Activated T-cell treated with anti-CD3 and anti-CD28 coated beads, Interleukin-2, amount 50 U/mL, for 4 hours (primary cell): ENCODE data around the gene GLP2R. TPM values are rescaled to one million over a fixed set of nuclear protein-coding genes. Genes with fewer than 3 reads are reported as not detected.

Experiments used
- ATAC-seq, 2 donors: fragments of 200-7000 bp; cut with Tn5 transposase; one replicate each; pipeline ENCODE4 v1.10.0; 2021
- DNase-seq: peaks from one replicate; pipeline ENCODE4 v3.0.0-alpha.2; 2020
- H3K27me3 Mint-ChIP-seq: one replicate; pipeline ENCODE4 v1.8.0; 2021; ENCODE audit warnings: low read depth, mixed read lengths
- H3K36me3 Mint-ChIP-seq: one replicate; pipeline ENCODE4 v1.8.0; 2022; ENCODE audit warnings: mixed read lengths; ENCODE audit not compliant: insufficient read depth
- H3K4me1 Mint-ChIP-seq: one replicate; pipeline ENCODE4 v1.8.0; 2021; ENCODE audit warnings: low read depth, mixed read lengths
- H3K4me3 Mint-ChIP-seq: one replicate; pipeline ENCODE4 v1.8.0; 2021; ENCODE audit warnings: mild to moderate bottlenecking, moderate library complexity, mixed read lengths
- H3K9me3 Mint-ChIP-seq: one replicate; pipeline ENCODE4 v1.8.0; 2021; ENCODE audit warnings: mixed read lengths
- total RNA-seq, 3 donors: library from RNA; stranded (reverse); gene quantifications; one replicate each; pipeline ENCODE4 v1.2.1, GENCODE V29; 2021

Gene GLP2R
- total RNA-seq, 3 donors from 2014 or later = not detected

GRCh38 chr17:9855036-9855435, 29.3 kb downstream of the GLP2R start:
- DNase-seq (no peak), ATAC-seq (no peak)
- H3K27me3 Mint-ChIP-seq = peaks cover 2% of the 10 kb centered on the region
- peaks cover 9% of the 10 kb centered on the region for H3K9me3 Mint-ChIP-seq
- no peak overlapping the region for H3K4me3 Mint-ChIP-seq
- H3K4me1 Mint-ChIP-seq = no peaks in the 10 kb centered on the region
- H3K36me3 Mint-ChIP-seq = no peaks in the 10 kb centered on the region

DNA sequence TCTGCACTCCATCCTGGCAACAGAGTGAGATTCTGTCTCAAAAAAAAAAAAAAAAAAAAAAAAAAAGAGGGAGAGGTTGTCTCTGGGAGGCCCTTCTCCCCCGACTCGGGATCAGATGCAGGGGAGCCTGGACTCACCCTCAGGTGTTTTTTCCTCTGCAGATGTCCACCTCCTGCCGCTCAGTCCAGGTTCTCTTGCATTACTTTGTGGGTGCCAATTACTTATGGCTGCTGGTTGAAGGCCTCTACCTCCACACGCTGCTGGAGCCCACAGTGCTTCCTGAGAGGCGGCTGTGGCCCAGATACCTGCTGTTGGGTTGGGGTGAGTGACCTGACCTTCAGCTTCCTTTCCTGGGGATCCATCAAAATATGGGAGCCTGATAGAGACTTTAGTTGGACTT, 34.1 kb downstream of the GLP2R start:
- Mint-ChIP-seq H3K4me3 (no peak overlapping the region), H3K9me3 (peaks cover 10% of the 10 kb centered on the region), H3K4me1 (no peaks in the 10 kb centered on the region), H3K36me3 (no peaks in the 10 kb centered on the region), H3K27me3 (no peaks in the 10 kb centered on the region)
- no peak for DNase-seq
- ATAC-seq = no peak

GRCh38 chr17:9860851-9861250, 35.1 kb downstream of the GLP2R start:
- Mint-ChIP-seq H3K27me3 (no peaks in the 10 kb centered on the region), H3K4me3 (no peak overlapping the region), H3K9me3 (peaks cover 10% of the 10 kb centered on the region), H3K4me1 (no peaks in the 10 kb centered on the region), H3K36me3 (no peaks in the 10 kb centered on the region)
- DNase-seq (no peak), ATAC-seq (no peak)

DNA sequence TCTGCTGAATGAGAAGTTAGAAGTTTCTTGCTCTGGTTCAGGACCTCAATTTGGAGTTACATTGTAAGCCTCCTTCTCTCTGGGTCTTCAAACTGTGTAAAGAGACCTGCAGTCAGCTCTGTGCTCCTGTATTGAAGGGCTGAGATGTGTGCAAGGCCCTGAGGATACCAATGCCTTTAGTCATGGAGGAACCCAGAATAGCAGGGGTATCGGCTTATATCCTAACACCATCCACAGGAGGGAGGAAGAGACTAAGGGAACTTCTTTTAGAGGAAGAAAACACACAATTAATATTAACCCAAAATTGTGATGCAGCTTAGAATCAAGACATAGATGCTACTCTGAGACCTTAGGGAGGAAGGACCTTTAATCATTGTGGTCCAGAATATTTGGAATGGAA, 36.5 kb downstream of the GLP2R start:
- ATAC-seq (no peak), DNase-seq (no peak)

DNA sequence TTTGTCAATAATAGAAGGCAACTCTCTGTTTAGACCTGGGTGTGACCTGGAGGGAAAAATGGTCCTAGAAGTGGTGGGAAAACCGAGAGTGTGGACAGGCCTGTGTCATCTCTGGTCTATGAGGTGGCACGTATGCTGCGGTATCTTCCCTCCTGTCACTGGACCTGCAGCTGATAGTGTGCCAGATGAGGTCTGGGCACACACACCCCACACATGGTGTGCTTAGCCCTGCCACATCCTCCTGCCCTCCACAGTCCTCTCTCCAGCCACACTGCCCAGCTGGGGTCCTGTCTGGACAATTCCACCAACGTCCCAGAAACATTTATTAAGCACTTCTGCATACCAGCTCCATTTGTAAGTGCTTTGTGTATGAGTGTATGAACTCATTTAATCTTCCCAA, 37.2 kb downstream of the GLP2R start:
- Mint-ChIP-seq H3K9me3 (peaks cover 7% of the 10 kb centered on the region), H3K36me3 (no peaks in the 10 kb centered on the region), H3K27me3 (no peaks in the 10 kb centered on the region), H3K4me1 (no peaks in the 10 kb centered on the region), H3K4me3 (no peak overlapping the region)
- DNase-seq (no peak), ATAC-seq (no peak)

More for the DNA sequence above, 36.5 kb downstream of the GLP2R start:
- no peak overlapping the region for H3K4me3 Mint-ChIP-seq
- H3K4me1 Mint-ChIP-seq = no peaks in the 10 kb centered on the region
- peaks cover 10% of the 10 kb centered on the region for H3K9me3 Mint-ChIP-seq
- H3K27me3 Mint-ChIP-seq = no peaks in the 10 kb centered on the region
- H3K36me3 Mint-ChIP-seq = no peaks in the 10 kb centered on the region

DNA sequence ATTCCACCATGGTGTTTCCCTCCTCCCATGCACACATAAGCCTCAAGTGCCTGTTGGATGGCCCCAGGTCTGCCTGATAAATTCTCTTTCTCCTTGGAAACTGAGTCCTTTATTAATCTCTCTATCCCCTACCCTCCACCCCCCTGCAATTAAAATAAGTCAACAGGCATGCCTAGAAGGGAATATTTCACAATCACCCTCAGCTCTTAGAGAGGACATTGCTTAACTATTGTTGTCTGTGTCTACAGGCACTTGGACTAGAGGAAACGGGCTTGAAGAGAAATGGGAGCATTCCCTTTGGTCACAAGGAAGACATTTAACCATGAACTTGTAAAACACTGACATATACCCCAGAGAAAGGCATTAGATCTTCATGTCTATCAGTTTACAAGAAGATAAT, 39.9 kb downstream of the GLP2R start:
- DNase-seq (no peak), ATAC-seq (no peak)
- Mint-ChIP-seq H3K4me3 (no peak overlapping the region), H3K9me3 (peaks cover 7% of the 10 kb centered on the region), H3K36me3 (no peaks in the 10 kb centered on the region), H3K27me3 (no peaks in the 10 kb centered on the region), H3K4me1 (no peaks in the 10 kb centered on the region)

- no peaks in the 10 kb centered on the region for H3K36me3 Mint-ChIP-seq
- DNase-seq (no peak), ATAC-seq (no peak)
- no peak overlapping the region for H3K4me3 Mint-ChIP-seq
- no peaks in the 10 kb centered on the region for H3K4me1 Mint-ChIP-seq
- H3K9me3 Mint-ChIP-seq = no peaks in the 10 kb centered on the region
- no peaks in the 10 kb centered on the region for H3K27me3 Mint-ChIP-seq
These were observed 42.8 kb downstream of the GLP2R start for GRCh38 chr17:9868552-9868951.

DNA sequence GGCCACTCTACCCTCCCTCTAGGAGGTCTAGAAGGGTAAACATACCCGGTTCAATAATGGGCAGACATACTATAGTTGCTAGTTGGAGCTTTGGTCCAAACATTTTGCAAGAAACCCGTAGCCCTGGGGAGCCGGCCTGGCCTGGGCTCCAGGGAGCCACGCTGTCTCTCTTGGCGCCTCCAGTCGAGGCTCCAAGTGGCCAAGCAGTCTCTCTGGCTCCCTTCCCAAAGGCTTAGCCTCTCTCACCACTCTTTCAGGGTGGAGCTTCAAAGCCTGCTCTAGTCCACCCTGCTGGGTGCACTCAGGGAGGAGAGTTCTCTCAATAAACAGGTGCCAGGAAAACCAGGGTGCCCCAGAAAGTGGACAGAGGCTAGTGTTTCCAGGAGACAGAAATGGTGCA, 47.1 kb downstream of the GLP2R start:
- H3K4me1 Mint-ChIP-seq = no peaks in the 10 kb centered on the region
- H3K9me3 Mint-ChIP-seq = no peaks in the 10 kb centered on the region
- no peak overlapping the region for H3K4me3 Mint-ChIP-seq
- no peaks in the 10 kb centered on the region for H3K36me3 Mint-ChIP-seq
- ATAC-seq (no peak), DNase-seq (no peak)
- no peaks in the 10 kb centered on the region for H3K27me3 Mint-ChIP-seq

DNA sequence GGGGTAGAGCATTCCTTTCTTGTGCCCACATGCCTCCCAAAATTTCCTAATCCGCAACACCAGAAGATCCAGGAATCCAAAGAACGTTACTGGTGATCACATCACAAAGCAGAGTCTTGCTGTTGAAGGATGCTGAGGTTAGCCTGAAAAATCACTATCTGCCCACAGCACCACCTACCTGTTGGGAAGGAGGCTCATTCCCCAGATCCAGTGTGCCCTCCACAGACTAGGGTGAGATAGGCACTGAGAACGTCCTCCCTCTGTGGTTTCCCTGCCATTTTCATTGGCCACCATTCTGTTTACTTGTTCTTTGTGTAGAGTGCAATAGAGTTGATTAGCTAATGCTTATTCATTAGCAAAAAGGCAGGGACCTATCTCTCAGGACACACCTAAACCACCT, 49.0 kb downstream of the GLP2R start:
- Mint-ChIP-seq H3K27me3 (no peaks in the 10 kb centered on the region), H3K4me1 (no peaks in the 10 kb centered on the region), H3K36me3 (no peaks in the 10 kb centered on the region), H3K4me3 (no peak overlapping the region), H3K9me3 (no peaks in the 10 kb centered on the region)
- no peak for ATAC-seq
- no peak for DNase-seq

DNA sequence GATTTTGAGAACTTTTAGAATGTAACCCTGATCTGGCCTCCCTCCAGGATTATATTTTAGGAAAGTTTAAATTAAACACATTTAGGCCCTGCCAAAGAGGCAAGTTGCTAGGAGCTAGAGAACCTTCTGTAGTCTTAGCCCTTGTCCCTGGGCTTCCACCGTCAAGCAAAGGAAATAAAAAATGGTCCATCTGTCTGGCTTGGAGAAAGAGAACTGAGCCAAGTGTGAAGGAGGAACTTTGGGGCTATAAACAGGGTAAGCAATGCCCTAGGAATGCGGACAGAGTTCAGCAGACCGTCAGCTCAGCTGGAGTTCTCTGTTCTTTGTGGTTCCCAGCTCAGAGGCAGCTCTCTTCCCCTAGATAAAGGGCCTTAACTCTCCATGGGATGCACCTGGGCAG, 49.7 kb downstream of the GLP2R start:
- Mint-ChIP-seq H3K36me3 (no peaks in the 10 kb centered on the region), H3K27me3 (no peaks in the 10 kb centered on the region), H3K4me1 (no peaks in the 10 kb centered on the region), H3K9me3 (no peaks in the 10 kb centered on the region), H3K4me3 (no peak overlapping the region)
- ATAC-seq (no peak), DNase-seq (no peak)

- no peak for ATAC-seq
- H3K4me1 Mint-ChIP-seq = no peaks in the 10 kb centered on the region
- H3K27me3 Mint-ChIP-seq = no peaks in the 10 kb centered on the region
- no peak for DNase-seq
- H3K36me3 Mint-ChIP-seq = no peaks in the 10 kb centered on the region
- no peak overlapping the region for H3K4me3 Mint-ChIP-seq
- H3K9me3 Mint-ChIP-seq = peaks cover 14% of the 10 kb centered on the region
These were observed 52.6 kb downstream of the GLP2R start for GRCh38 chr17:9878356-9878755.

DNA sequence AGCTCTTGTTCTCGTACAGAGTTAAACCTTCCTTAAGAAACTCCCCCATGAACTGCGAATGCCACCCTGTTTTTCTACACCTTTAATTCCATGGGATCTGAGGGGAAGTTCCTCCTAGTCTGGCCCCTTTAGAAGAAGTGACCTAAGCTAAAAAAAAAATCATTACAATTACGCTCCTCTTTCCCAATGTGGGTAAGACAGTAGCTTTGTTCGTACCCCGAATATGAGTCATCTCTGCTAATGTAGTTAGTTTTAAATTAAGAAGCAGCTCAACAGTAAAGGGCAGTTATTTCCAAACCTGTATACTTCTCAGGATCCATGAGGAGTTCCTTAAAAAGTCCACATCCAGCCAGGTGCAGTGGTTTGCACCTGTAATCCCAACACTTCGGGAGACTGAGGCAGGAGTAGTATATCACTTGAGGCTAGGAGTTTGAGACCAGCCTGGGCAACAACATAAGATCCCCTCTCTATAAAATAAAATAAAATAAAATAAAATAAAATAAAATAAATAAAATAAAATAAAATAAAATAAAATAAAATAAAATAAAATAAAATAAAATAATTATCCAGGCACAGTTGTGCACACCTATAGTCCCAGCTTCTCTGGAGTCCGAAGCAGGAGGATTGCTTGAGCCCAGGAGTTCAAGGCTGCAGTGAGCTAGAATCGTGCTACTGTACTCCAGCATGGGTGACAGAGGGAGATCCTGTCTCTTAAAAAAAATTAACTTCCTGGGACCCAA, 53.2 kb downstream of the GLP2R start:
- ATAC-seq = no peak

DNA sequence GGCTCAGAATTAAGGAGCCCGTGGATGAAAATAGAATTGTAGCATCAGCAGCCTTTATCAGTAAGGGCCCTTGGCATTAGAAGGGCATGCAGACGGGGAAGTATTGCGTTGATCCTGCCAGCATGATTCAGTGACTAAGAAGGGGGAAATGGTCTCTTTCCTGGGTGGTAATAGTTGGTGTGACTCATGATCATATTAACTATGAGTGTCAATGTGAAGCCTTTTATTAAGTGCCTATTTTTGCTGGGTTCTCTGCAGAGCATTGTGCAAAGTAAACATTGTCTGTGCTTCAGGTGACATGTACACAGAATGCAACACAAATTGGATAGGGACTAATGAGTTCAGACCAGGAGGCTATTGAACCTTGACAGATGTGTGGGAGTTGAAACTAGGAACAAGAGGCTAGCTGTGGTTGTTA, 54.9 kb downstream of the GLP2R start:
- peaks cover 17% of the 10 kb centered on the region for H3K9me3 Mint-ChIP-seq

More for the DNA sequence above, 53.2 kb downstream of the GLP2R start:
- Mint-ChIP-seq H3K4me1 (no peaks in the 10 kb centered on the region), H3K9me3 (peaks cover 17% of the 10 kb centered on the region), H3K27me3 (no peaks in the 10 kb centered on the region), H3K4me3 (no peak overlapping the region), H3K36me3 (no peaks in the 10 kb centered on the region)
- DNase-seq = no peak

GRCh38 chr17:9883451-9883850, 57.7 kb downstream of the GLP2R start:
- H3K4me3 Mint-ChIP-seq = no peak overlapping the region
- H3K27me3 Mint-ChIP-seq = peaks cover 3% of the 10 kb centered on the region
- DNase-seq (no peak), ATAC-seq (no peak)
- H3K9me3 Mint-ChIP-seq = peaks cover 17% of the 10 kb centered on the region
- H3K36me3 Mint-ChIP-seq = no peaks in the 10 kb centered on the region
- H3K4me1 Mint-ChIP-seq = no peaks in the 10 kb centered on the region

More for the DNA sequence above, 54.9 kb downstream of the GLP2R start:
- Mint-ChIP-seq H3K27me3 (no peaks in the 10 kb centered on the region), H3K4me3 (no peak overlapping the region), H3K4me1 (no peaks in the 10 kb centered on the region), H3K36me3 (no peaks in the 10 kb centered on the region)
- ATAC-seq (no peak), DNase-seq (no peak)

- ATAC-seq = no peak
These were observed 60.6 kb downstream of the GLP2R start for GRCh38 chr17:9886141-9886930.

More at GRCh38 chr17:9886141-9886930, 60.6 kb downstream of the GLP2R start:
- no peak overlapping the region for H3K4me3 Mint-ChIP-seq
- H3K27me3 Mint-ChIP-seq = peaks cover 3% of the 10 kb centered on the region
- H3K9me3 Mint-ChIP-seq = peaks cover 17% of the 10 kb centered on the region
- H3K4me1 Mint-ChIP-seq = no peaks in the 10 kb centered on the region
- no peaks in the 10 kb centered on the region for H3K36me3 Mint-ChIP-seq
- DNase-seq = no peak
